ENCODE measurements around the gene ARSJ. TPM values are rescaled to one million over a fixed set of nuclear protein-coding genes. Genes with fewer than 3 reads are reported as not detected.

Gene ARSJ
- total and polyA plus RNA-seq, 2 donors, result 1.1 to 3.1 TPM

Other genes starting within 250 kb of the ARSJ start
- gene CAMK2D, start 217.9 kb downstream of the ARSJ start, total RNA-seq, result 27.9 TPM
- gene CAMK2D, start 217.9 kb downstream of the ARSJ start, polyA plus RNA-seq, result 23.0 TPM